Measurements from ENCODE around the gene ATP5PO.
"Not testable (repeated sequence)": the region's sequence is repeated elsewhere in the genome, so short reads cannot be mapped to it uniquely, and the experiment has no call there.

The ATP5PO gene

GRCh38 chr21:33870768-33871167 is 44.8 kb downstream of the ATP5PO start:
- Histone ChIP-seq H3K27me3 (ENCODE audit: control insufficient read depth, insufficient read depth, low read length) (no peaks in the 10 kb centered on the region), H3K36me3 (ENCODE audit: control insufficient read depth, insufficient read depth, low read length) (no peaks in the 10 kb centered on the region), H3K27ac (ENCODE audit: low read length) (no peak overlapping the region), H3K4me1 (ENCODE audit: control insufficient read depth, insufficient read depth, low read length) (no peaks in the 10 kb centered on the region), H3K9me3 (ENCODE audit: control insufficient read depth, insufficient read depth, low read length) (no peaks in the 10 kb centered on the region), H3K4me3 (ENCODE audit: low read length) (no peak overlapping the region)
- DNase-seq (ENCODE audit: low read depth, low spot score): no peak
- no CpG with 5 or more reads among the region's 4 CpGs for WGBS (ENCODE audit: insufficient coverage, insufficient read length)

GRCh38 chr21:33869873-33870272 is 45.7 kb downstream of the ATP5PO start:
- Histone ChIP-seq H3K27me3 (ENCODE audit: control insufficient read depth, insufficient read depth, low read length) (no peaks in the 10 kb centered on the region), H3K9me3 (ENCODE audit: control insufficient read depth, insufficient read depth, low read length) (no peaks in the 10 kb centered on the region), H3K27ac (ENCODE audit: low read length) (no peak overlapping the region), H3K4me1 (ENCODE audit: control insufficient read depth, insufficient read depth, low read length) (no peaks in the 10 kb centered on the region), H3K36me3 (ENCODE audit: control insufficient read depth, insufficient read depth, low read length) (no peaks in the 10 kb centered on the region), H3K4me3 (ENCODE audit: low read length) (no peak overlapping the region)
- DNase-seq (ENCODE audit: low read depth, low spot score): no peak

GRCh38 chr21:33867868-33868267 is 47.7 kb downstream of the ATP5PO start:
- H3K9me3 ChIP-seq (ENCODE audit: control insufficient read depth, insufficient read depth, low read length); H3K4me1 ChIP-seq (ENCODE audit: control insufficient read depth, insufficient read depth, low read length); H3K27ac ChIP-seq (ENCODE audit: low read length); H3K27me3 ChIP-seq (ENCODE audit: control insufficient read depth, insufficient read depth, low read length); H3K4me3 ChIP-seq (ENCODE audit: low read length); H3K36me3 ChIP-seq (ENCODE audit: control insufficient read depth, insufficient read depth, low read length); DNase-seq (ENCODE audit: low read depth, low spot score): not testable (repeated sequence)
- WGBS (ENCODE audit: insufficient coverage, insufficient read length): no CpG with 5 or more reads among the region's 13 CpGs

GRCh38 chr21:33866826-33867225 is 48.8 kb downstream of the ATP5PO start:
- no peaks in the 10 kb centered on the region for H3K27me3 ChIP-seq (ENCODE audit: control insufficient read depth, insufficient read depth, low read length)
- H3K36me3 ChIP-seq (ENCODE audit: control insufficient read depth, insufficient read depth, low read length): no peaks in the 10 kb centered on the region
- no peak for DNase-seq (ENCODE audit: low read depth, low spot score)
- no peaks in the 10 kb centered on the region for H3K4me1 ChIP-seq (ENCODE audit: control insufficient read depth, insufficient read depth, low read length)
- H3K4me3 ChIP-seq (ENCODE audit: low read length): no peak overlapping the region
- no peaks in the 10 kb centered on the region for H3K9me3 ChIP-seq (ENCODE audit: control insufficient read depth, insufficient read depth, low read length)
- WGBS (ENCODE audit: insufficient coverage, insufficient read length): no CpG with 5 or more reads among the region's 2 CpGs
- no peak overlapping the region for H3K27ac ChIP-seq (ENCODE audit: low read length)

- H3K27ac ChIP-seq (ENCODE audit: low read length): no peak overlapping the region
- H3K36me3 ChIP-seq (ENCODE audit: control insufficient read depth, insufficient read depth, low read length): no peaks in the 10 kb centered on the region
- H3K4me1 ChIP-seq (ENCODE audit: control insufficient read depth, insufficient read depth, low read length): no peaks in the 10 kb centered on the region
- no peaks in the 10 kb centered on the region for H3K9me3 ChIP-seq (ENCODE audit: control insufficient read depth, insufficient read depth, low read length)
- no peaks in the 10 kb centered on the region for H3K27me3 ChIP-seq (ENCODE audit: control insufficient read depth, insufficient read depth, low read length)
- DNase-seq (ENCODE audit: low read depth, low spot score): no peak
- H3K4me3 ChIP-seq (ENCODE audit: low read length): no peak overlapping the region
- WGBS (ENCODE audit: insufficient coverage, insufficient read length): no CpG with 5 or more reads among the region's 8 CpGs
Observed at GRCh38 chr21:33865996-33866575, 49.5 kb downstream of the ATP5PO start.

GRCh38 chr21:33865176-33865575 is 50.4 kb downstream of the ATP5PO start:
- WGBS (ENCODE audit: insufficient coverage, insufficient read length): no CpG with 5 or more reads among the region's 9 CpGs
- H3K27me3 ChIP-seq (ENCODE audit: control insufficient read depth, insufficient read depth, low read length): no peaks in the 10 kb centered on the region

GRCh38 chr21:33864150-33864549 is 51.5 kb downstream of the ATP5PO start:
- whole genome bisulfite sequencing (ENCODE audit: insufficient coverage, insufficient read length): no CpG with 5 or more reads among the region's 1 CpG
- Histone ChIP-seq H3K9me3 (ENCODE audit: control insufficient read depth, insufficient read depth, low read length) (no peaks in the 10 kb centered on the region), H3K4me3 (ENCODE audit: low read length) (no peak overlapping the region), H3K36me3 (ENCODE audit: control insufficient read depth, insufficient read depth, low read length) (no peaks in the 10 kb centered on the region), H3K27ac (ENCODE audit: low read length) (no peak overlapping the region), H3K27me3 (ENCODE audit: control insufficient read depth, insufficient read depth, low read length) (no peaks in the 10 kb centered on the region), H3K4me1 (ENCODE audit: control insufficient read depth, insufficient read depth, low read length) (no peaks in the 10 kb centered on the region)
- DNase-seq (ENCODE audit: low read depth, low spot score): no peak

More at GRCh38 chr21:33865176-33865575, 50.4 kb downstream of the ATP5PO start:
- DNase-seq (ENCODE audit: low read depth, low spot score): no peak
- Histone ChIP-seq H3K4me1 (ENCODE audit: control insufficient read depth, insufficient read depth, low read length) (no peaks in the 10 kb centered on the region), H3K27ac (ENCODE audit: low read length) (no peak overlapping the region), H3K4me3 (ENCODE audit: low read length) (no peak overlapping the region), H3K9me3 (ENCODE audit: control insufficient read depth, insufficient read depth, low read length) (no peaks in the 10 kb centered on the region), H3K36me3 (ENCODE audit: control insufficient read depth, insufficient read depth, low read length) (no peaks in the 10 kb centered on the region)

GRCh38 chr21:33863191-33863590 is 52.4 kb downstream of the ATP5PO start:
- H3K36me3 ChIP-seq (ENCODE audit: control insufficient read depth, insufficient read depth, low read length); H3K9me3 ChIP-seq (ENCODE audit: control insufficient read depth, insufficient read depth, low read length); H3K27ac ChIP-seq (ENCODE audit: low read length); H3K4me1 ChIP-seq (ENCODE audit: control insufficient read depth, insufficient read depth, low read length); H3K27me3 ChIP-seq (ENCODE audit: control insufficient read depth, insufficient read depth, low read length); H3K4me3 ChIP-seq (ENCODE audit: low read length); DNase-seq (ENCODE audit: low read depth, low spot score): not testable (repeated sequence)
- WGBS (ENCODE audit: insufficient coverage, insufficient read length): no CpG with 5 or more reads among the region's 8 CpGs

GRCh38 chr21:33861125-33861524 is 54.5 kb downstream of the ATP5PO start:
- H3K27ac ChIP-seq (ENCODE audit: low read length): no peak overlapping the region
- H3K27me3 ChIP-seq (ENCODE audit: control insufficient read depth, insufficient read depth, low read length): no peaks in the 10 kb centered on the region
- DNase-seq (ENCODE audit: low read depth, low spot score): no peak
- no peaks in the 10 kb centered on the region for H3K36me3 ChIP-seq (ENCODE audit: control insufficient read depth, insufficient read depth, low read length)
- WGBS (ENCODE audit: insufficient coverage, insufficient read length): no CpG with 5 or more reads among the region's 3 CpGs
- no peaks in the 10 kb centered on the region for H3K9me3 ChIP-seq (ENCODE audit: control insufficient read depth, insufficient read depth, low read length)
- H3K4me3 ChIP-seq (ENCODE audit: low read length): no peak overlapping the region
- H3K4me1 ChIP-seq (ENCODE audit: control insufficient read depth, insufficient read depth, low read length): peaks cover 5% of the 10 kb centered on the region

- WGBS (ENCODE audit: insufficient coverage, insufficient read length): no CpG with 5 or more reads among the region's 8 CpGs
- H3K4me1 ChIP-seq (ENCODE audit: control insufficient read depth, insufficient read depth, low read length): peaks cover 5% of the 10 kb centered on the region
- H3K36me3 ChIP-seq (ENCODE audit: control insufficient read depth, insufficient read depth, low read length): no peaks in the 10 kb centered on the region
- no peaks in the 10 kb centered on the region for H3K27me3 ChIP-seq (ENCODE audit: control insufficient read depth, insufficient read depth, low read length)
- DNase-seq (ENCODE audit: low read depth, low spot score): no peak
- H3K27ac ChIP-seq (ENCODE audit: low read length): no peak overlapping the region
- no peaks in the 10 kb centered on the region for H3K9me3 ChIP-seq (ENCODE audit: control insufficient read depth, insufficient read depth, low read length)
- no peak overlapping the region for H3K4me3 ChIP-seq (ENCODE audit: low read length)
Observed at GRCh38 chr21:33860332-33860879, 55.2 kb downstream of the ATP5PO start.

- no CpG with 5 or more reads among the region's 18 CpGs for WGBS (ENCODE audit: insufficient coverage, insufficient read length)
- no peaks in the 10 kb centered on the region for H3K36me3 ChIP-seq (ENCODE audit: control insufficient read depth, insufficient read depth, low read length)
- DNase-seq (ENCODE audit: low read depth, low spot score): no peak
- H3K27ac ChIP-seq (ENCODE audit: low read length): no peak overlapping the region
- no peak overlapping the region for H3K4me3 ChIP-seq (ENCODE audit: low read length)
- no peaks in the 10 kb centered on the region for H3K27me3 ChIP-seq (ENCODE audit: control insufficient read depth, insufficient read depth, low read length)
- H3K9me3 ChIP-seq (ENCODE audit: control insufficient read depth, insufficient read depth, low read length): no peaks in the 10 kb centered on the region
- H3K4me1 ChIP-seq (ENCODE audit: control insufficient read depth, insufficient read depth, low read length): peaks cover 5% of the 10 kb centered on the region
Observed at GRCh38 chr21:33859373-33860102, 56.1 kb downstream of the ATP5PO start.
